ENCODE data around the gene PRXL2C. TPM values are rescaled to one million over a fixed set of nuclear protein-coding genes. Genes with fewer than 3 reads are reported as not detected.
"Not testable (repeated sequence)": the region's sequence is repeated elsewhere in the genome, so short reads cannot be mapped to it uniquely, and the experiment has no call there.

The PRXL2C gene
- polyA plus RNA-seq, 1 donor: 6.3 TPM

- DNase-seq: no peak
Measured at GRCh38 chr9:96651626-96652025, 3.5 kb downstream of the PRXL2C start.

DNA sequence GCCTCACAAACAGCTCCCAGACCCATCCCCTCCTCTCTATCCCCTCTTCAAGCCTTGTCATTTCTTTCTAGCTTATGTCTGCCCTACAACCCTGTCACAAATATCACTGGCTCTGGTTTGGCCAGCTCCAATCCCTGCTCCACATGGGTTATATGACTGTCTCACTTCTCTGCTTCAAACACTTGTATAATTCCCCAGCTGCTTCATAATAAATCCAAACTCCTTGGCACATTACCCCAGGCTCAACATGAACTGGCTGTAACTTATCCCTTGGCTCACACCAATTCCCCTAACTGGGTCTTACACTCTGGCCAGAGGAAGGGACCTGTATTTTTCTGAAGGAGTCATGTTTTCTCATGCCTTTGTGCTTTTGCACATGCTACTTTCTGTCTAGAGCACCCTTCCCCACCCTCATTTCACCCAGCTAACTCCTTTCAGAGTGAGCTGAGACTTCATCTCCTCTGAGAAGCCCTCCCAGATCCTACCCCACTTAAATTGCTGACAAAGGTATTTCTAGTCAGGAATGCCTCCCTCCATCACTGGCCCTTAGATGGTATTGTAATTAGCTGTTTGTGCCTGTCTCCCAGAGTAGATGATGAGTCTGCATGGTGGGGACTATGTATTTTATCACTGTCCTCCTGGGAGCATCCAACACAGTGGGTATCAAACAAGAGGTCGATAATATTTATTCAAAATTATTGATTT, 5.3 kb downstream of the PRXL2C start:
- DNase-seq: no peak

DNA sequence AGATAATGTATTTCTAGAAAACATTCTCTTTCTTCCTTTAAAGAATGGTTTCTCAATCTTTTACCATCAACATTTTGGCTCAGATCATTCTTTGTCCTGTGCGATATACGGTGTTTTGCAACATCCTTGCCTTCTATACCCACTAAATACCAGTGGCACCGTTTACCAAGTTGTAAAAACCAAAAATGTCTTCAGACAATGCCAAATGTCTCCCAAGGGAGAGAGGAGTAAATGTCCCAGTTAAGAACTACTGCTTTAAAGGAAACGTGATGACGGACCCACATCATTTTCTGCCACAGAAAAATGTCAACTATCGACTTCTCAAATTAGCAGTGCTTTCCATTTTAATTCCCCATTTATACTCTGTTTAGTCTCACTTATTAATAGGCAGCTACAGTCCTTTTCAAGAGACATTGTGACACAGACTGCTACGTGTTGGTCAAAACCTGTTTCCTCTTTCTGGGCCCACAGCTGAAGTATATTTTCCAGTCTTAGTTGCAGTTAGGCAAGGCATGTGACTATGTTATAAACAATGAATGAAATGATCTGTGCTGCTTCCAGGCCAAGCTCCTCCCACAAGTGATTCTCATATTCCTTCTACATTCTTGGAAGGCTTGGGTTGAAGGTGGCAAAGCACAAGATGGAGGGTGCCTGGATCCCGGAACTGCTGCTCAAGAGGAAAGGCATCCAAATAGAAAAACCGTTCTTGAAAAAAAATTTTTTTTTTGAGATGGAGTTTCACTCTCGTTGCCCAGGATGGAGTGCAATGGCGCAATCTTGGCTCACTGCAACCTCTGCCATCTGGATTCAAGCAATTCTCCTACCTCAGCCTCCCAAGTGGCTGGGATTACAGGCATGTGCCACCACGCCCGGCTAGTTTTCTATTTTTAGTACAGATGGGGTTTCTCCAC, 8.8 kb downstream of the PRXL2C start:
- no peak for DNase-seq

DNA sequence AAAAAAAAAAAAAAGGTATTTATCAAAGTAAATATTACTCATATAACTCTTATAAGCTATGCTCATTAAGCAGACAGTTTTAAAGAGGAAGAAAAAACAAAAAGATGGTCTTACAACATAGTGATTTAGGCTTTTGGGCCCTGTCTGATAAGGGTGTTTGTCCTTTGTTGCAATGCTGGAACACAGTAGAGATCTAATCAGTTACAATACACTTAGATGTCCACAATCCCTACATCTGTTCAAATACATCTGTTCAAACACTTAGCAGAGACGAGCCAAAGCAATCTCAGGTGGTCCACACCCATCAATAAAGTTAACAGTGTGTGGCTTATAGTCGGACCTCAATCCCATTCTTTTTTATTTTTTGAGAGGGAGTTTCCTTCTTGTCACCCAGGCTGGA, 11.0 kb downstream of the PRXL2C start:
- no peak for DNase-seq

DNA sequence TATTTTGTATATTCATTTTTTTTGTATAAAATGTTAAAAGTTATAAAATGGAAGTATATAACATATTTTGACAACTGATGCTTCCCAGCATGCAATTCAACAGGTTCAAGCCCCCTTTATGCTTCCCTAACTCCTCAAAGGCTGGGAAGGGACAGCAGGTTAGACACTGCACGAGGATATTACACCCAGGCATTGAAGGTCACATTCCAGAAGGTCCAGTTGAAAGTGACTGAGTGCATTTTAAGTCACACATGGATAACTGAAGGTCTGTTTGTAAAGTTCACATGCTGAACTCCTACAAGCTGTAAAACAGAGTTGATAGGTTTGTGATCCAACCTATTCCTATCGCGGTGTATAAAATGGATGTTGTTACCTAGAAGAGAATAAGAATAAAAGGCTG, 13.6 kb downstream of the PRXL2C start:
- DNase-seq: no peak

GRCh38 chr9:96638606-96639364, 16.3 kb downstream of the PRXL2C start:
- no peak for DNase-seq

- DNase-seq: no peak
Measured at GRCh38 chr9:96636368-96636767, 18.7 kb downstream of the PRXL2C start.

DNA sequence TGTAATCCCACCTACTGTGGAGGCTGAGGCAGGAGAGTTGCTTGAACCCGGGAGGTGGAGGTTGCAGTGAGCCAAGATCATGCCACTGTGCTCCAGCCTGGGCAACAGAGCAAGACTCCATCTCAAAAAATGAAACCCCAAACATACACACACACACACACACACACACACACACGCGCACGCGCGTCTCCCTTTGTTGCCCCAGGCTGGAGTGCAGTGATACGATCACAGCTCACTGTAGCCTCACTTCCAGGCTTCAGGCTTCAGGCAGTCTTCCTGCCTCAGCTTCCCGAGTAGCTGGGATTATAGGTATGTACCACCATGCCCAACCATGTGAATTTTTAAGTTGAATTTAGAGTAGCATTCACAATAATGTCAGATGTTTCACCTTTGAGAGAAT, 21.5 kb downstream of the PRXL2C start:
- DNase-seq: not testable (repeated sequence)

GRCh38 chr9:96626912-96627311, 28.2 kb downstream of the PRXL2C start:
- no peak for DNase-seq

DNA sequence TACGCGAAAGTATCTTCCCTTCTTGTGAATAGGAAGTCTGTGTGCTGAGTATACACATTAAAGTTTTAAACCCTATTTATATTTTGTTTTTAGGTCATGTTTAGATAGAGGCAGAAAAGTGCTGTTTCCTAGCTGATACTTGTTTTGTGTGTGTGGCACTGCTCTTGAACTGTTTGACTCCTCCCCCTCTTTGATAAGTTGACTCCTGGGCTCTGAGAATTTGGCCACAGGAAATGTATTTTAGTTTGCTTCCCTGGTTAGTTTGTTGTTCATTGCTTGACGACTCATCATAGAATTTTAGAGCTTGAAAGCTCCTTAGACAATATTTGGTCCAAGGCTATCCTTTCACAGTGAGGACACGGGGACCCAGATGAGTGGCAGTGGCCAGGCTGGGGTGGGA, 33.5 kb downstream of the PRXL2C start:
- DNase-seq: no peak

DNA sequence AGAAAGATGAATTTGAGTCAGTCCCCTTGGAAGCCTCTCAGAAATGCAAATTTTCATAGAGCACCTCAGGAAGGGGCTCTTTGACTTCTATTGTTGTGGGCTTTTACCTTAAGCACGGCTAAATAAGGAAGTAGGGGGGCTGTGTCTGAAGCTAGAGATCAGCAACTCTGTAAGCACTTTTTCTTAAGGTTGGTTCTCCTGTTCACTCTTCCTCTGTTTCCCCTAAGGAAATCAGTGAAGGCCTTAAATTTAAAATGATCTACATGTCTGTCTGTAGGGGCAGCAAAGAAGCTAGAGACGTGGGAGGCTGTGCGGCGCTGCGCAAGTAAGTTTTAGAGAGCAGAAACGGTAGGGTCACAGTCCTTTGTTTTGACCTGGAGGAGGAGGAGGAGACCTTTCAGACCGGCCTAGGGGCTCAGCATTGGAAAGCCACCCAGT, 34.3 kb downstream of the PRXL2C start:
- DNase-seq: no peak

DNA sequence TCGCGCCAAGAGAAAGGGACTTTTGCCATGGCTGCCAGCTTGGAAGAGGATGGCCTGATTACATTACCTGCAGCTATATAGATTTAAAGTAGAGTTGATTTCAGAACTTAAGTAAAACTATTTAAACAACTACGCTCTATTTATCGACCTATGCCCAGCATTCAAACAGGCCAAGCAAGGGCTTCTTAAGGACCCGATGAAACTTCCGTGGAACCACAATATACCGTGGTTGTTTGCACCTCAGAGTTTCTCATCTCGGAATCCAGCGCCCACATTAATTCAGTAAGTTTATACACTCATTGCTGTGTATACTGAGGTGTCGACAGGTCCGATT, 35.0 kb downstream of the PRXL2C start:
- DNase-seq: no peak

GRCh38 chr9:96619491-96620180, 35.5 kb downstream of the PRXL2C start, which contains the start of gene CDC14B:
TSS of gene CDC14B (minus strand) at chr9:96619843. CDS start at chr9:96619378, 465 bp downstream.
- peak; percentile 95 for DNase-seq

DNA sequence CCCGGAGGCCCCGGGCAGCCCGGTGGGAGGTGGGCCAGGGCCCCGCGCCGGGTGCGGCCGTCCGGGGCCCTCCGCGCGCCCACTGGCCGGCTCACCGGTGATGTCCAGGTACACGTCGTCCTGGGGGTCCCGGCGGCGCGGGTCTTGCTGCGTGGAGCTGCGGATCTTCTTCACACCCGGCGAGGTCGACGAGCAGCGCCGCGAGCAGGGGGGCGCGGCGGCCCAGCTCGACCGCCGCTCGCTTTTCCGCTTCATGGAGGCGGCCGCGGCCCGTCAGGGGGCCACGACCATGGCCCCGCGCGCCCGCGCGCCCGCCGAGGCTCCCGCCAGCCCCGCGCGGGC, 36.0 kb downstream of the PRXL2C start:
- no peak for DNase-seq

- DNase-seq: peak; percentile 29
Measured at GRCh38 chr9:96618209-96619123, 36.7 kb downstream of the PRXL2C start.

- DNase-seq: peak; percentile 11
Measured at GRCh38 chr9:96617439-96618185, 37.5 kb downstream of the PRXL2C start.

GRCh38 chr9:96616817-96617438, 38.2 kb downstream of the PRXL2C start:
- DNase-seq: peak; percentile 40

GRCh38 chr9:96615411-96615810, 39.7 kb downstream of the PRXL2C start:
- no peak for DNase-seq

DNA sequence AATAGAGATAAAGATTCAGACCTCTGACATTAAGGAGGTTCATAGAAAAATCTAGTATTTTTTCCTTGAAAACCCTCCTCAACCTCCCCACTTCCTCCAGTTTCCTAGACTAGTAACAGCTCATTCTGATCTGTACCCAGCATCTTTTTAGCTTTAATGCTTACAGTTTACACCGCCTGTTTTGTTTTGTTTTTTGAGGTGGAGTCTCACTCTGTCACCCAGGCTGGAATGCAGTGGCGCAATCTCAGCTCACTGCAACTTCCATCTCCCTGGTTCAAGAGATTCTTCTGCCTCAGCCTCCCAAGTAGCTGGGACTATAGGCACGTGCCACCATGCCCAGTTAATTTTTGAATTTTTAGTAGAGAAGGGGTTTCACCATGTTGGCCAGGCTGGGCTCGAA, 40.5 kb downstream of the PRXL2C start:
- DNase-seq: not testable (repeated sequence)
